HG03460 (cell line): ENCODE measurements around the gene RCAN1.

Experiments
- ATAC-seq: cut with Tn5 transposase; IDR thresholded peaks from one replicate; pipeline ENCODE4 v1.9.1; 2021; ENCODE audit not compliant: unreplicated experiment

RCAN1 gene

DNA sequence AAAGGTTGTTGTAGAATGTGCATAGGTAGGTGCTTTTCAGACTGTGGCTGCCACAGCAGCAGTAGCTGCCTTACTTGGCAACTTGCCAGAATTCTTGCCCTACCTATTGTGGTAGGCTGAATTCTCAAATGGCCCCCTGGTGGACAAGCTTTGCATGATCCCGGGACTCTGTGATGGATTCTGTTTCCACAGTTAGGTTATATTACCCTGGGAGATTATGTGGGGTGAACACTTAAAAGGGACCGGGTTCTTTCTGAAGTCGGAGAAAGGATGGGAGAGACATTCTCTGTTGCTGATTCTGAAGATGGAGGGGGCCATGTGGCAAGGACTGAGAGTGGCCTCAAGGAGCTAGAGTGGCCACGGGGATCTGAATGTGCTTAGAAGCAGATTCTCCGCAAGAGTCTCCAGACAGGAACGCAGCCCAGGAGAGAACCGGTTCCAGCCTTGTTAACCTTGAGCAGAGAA, 70.8 kb downstream of the RCAN1 start:
- ATAC-seq: no peak

DNA sequence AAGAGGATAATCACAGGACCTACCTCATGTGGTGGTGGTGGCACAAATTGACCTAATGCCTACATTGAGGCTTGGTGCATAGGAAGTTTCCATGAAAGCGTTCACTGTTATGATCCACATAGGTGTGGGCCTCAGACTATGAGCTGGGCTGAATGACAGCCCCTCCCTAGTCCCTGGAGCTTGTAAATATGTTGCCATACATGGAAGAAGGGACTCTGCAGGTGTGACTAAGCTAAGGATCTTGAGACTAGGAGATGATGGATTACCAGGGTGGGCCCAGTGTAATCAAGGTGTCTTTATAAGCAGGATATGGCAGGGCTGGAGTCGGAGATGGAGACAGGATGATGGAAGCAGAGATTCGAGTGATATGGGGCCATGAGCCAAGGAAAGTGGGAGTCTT, 71.9 kb downstream of the RCAN1 start:
- ATAC-seq: no peak

DNA sequence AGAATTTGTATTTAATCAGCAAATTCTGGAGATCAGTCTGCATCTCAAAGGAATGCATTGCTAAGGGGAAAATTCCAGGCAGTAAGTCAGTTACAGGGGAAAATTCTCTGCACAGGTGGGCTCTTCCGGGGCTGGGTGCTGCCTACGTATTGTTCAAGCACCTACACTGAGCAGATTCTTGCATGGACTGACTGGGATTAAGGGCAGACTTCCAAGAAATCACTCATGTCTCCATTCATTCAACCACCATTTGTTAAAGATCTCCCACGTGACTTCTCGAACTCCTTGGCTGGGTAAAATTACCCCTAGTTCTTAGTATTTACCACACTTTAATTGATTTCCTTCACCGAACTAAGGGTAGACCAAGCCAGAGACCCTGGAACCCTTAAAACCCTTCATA, 74.7 kb downstream of the RCAN1 start:
- ATAC-seq: no peak

DNA sequence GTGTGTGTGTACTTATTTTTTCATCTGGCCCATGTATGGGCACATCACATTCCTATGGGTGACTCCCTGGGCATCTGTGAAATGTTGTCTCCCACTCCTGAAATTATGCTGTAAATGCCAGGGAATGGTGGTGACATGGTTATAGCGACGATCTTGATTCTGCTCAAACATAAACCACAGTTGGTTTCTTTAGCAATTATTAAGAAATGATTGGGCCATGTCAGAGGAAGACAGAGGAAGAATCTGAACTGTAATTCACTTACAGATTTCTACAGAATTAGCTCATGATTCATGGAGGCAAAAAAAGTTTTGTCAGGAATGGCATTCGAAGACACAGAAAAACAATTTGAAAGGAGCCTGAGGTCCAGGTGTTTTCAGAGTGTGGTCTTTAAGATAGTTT, 77.1 kb downstream of the RCAN1 start:
- ATAC-seq: no peak

DNA sequence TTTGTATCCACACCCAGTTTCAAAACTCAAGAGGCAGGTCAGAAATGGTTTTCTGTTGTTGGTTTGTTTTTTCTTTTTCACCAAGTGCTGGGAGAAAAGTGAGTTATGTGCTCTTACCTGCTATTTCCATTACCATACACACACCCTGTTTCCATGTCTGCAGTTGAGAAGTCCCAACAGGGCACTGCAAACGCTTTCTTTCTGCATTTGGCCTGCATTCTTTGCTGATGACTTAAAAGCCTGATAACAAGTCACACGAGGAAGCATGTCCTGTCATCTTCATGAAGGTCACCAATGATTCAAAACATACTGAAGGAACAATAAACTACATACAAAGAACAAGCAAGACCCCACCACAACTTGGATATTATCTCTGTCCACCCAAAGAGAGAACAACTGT, 78.1 kb downstream of the RCAN1 start:
- no peak for ATAC-seq

DNA sequence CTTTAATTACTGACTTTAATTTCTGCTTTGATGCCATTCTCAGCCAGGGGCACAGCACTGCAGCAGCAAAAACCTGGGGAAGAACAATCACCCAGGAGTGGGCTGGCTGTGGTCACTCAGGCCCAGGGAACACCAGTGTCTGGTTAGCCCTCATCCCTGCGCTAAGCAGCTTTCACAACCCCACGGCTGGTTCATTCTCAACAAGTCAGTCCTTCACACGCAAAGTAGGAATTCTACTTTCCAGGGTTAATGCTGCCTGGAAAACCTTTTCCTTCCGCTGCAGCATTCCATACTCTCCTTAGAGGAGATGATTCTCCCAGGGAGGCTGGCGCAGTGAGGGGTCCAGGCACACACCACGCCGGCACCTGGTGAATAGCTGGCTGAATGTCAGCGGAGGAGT, 78.6 kb downstream of the RCAN1 start:
- no peak for ATAC-seq

DNA sequence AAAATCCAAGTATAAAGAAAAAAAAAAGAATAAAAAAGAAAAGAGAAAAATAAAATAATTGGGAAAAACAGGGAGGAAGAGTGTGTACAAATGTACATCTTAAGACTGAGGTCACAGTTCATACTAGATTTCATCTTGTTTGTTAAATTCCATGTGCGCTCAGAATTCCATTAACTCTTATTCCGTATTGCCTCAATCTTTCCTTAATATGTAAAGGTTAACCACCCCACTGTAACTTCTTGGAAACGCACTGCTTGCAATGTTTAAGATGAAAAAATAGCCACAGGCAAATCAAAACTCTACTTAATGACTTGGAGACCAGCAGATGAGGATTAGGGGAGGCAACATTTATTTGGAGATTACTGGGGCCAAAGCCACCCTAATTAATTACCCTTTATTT, 79.0 kb downstream of the RCAN1 start:
- no peak for ATAC-seq

DNA sequence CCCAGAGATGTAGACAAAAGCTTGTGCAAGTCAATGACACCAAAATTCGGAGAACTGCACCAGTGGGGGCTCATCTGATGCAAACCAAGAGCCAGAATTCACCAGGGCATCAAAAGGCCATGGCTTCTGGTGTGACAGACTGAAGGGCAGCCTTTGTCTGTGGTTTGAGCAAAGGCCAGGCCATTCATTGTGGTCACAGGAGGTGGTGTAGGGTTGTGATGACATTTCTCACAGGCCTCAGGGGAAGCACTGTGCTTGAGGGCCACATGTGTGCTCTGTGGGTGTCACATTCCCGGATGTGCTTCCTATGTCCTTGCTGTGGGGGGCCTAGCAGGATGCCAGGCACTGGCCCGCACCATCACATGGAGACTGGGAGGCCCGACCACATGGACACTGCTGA, 80.4 kb downstream of the RCAN1 start:
- ATAC-seq: no peak

DNA sequence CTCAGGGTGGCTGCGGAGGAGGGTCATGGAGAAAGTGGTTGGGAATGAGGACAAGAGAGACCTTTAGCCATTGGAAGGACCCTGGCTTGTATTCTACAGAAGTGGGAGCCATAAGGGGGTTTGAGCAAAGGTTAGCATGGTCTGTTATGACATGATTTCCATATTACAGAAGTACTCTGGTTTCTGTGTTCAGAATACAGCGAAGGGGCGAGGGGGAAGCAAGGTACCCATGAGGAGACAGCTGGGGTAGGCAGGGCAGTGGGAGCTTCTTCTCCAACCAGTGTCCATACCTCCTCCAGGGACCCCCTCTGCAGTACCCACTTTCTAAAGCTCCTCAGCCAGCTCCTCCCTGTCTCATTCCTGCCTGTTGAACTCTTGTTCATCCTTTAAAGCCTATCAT, 81.0 kb downstream of the RCAN1 start:
- no peak for ATAC-seq

DNA sequence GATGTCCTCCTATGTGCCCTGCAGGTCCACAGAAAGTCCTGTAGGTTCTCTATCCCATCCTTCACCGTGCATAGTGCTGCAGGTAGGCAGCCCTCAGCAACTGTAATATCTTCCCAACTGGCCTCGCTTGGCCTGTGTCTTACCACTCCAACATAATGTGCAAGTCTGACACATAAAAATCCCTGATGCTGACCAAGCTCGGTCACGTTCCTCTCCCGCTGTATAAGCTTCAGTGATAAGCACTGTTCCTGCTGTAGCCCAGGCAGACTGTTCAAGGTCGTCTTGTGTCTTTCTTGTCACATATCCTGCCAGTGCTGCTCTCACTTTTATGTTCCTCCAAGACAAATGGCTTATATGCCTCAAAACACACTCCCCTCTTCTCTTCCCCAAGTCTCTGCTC, 83.5 kb downstream of the RCAN1 start:
- no peak for ATAC-seq

DNA sequence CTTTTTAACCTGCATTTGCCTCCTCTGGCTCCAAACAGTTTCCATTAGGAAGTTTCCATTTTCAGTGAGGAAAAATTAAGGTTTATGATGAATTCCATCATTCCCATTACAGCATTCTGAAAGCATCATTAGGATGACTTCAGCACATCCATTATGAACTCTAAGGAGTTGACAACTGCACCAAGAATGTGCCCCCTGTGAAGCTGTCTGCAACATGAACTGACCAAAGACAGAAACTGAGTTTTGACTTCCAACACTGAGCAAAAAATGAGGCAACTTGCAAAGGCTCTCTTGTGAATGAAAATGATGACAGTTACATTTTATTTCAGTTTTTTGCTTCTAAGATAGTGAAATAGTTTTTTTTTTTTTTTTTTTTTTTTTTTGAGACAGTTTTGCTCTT, 84.7 kb downstream of the RCAN1 start:
- no peak for ATAC-seq

DNA sequence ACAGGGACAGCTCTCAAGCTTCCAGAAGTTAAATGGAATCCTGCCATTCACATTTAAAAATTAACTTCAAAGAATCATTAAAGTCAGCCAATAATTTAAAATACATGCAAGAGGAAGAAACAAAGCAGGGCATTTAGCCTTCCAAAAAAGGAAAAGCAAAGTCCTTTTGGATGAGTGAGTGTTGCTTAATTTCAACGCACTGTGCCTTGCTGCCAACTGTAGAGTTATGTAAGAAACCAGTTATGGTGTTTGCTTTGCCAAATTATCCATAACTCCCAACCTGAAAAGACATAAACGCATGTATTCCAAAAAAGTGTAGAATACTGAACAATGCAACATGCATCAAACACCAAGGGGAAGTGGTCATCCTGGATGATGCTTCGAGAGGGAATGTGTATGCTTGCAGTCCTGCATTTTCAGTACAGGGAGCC, 86.8 kb downstream of the RCAN1 start:
- ATAC-seq: no peak

DNA sequence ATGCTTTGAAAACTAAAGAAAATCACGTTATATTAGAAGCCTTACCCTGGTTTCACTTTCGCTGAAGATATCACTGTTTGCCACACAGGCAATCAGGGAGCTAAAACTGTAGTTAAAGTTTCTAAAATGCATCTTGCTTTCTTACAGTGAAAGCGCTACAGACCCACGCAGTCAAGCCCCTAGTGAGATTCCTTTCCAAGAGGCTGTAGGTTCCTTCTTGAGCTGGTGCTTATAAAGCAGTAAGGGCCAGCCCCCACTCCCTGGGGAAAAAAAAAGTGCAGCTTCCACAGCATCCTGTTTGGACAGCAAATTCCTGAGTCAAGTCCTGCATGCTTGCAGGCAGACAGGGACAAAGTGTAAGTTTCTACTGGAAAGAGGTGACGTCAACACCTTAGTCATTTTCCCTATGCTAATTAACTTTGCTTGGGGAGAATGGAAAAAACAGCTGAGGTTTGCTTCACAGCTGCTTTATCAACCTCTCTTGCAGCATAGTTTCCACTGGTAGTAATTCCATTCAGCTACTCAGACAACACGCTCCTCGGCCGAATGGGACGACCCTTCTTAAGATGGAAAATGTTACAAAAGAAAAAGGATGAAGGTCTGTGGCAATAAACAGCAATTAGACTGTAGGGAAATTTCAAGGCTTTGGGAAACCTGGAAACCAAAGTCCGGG, 88.2 kb downstream of the RCAN1 start:
- ATAC-seq: no peak

DNA sequence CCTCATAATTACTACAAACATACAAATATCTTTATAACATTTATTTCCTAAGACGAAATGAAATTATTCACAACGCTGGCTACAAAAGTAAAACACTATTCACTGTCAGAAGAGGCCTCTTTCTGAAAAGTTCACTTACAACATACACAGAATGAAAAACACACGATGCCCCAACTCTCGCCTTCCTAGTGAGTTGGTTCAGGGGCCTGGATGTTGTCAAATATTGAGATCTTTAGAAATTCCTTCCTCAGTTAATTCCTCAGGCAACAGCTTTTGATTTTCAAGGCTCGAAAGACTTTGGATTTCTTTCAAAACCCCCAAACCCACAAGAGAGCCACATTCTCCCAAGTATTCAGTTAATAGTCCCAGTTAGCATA, 88.7 kb downstream of the RCAN1 start:
- ATAC-seq: no peak

DNA sequence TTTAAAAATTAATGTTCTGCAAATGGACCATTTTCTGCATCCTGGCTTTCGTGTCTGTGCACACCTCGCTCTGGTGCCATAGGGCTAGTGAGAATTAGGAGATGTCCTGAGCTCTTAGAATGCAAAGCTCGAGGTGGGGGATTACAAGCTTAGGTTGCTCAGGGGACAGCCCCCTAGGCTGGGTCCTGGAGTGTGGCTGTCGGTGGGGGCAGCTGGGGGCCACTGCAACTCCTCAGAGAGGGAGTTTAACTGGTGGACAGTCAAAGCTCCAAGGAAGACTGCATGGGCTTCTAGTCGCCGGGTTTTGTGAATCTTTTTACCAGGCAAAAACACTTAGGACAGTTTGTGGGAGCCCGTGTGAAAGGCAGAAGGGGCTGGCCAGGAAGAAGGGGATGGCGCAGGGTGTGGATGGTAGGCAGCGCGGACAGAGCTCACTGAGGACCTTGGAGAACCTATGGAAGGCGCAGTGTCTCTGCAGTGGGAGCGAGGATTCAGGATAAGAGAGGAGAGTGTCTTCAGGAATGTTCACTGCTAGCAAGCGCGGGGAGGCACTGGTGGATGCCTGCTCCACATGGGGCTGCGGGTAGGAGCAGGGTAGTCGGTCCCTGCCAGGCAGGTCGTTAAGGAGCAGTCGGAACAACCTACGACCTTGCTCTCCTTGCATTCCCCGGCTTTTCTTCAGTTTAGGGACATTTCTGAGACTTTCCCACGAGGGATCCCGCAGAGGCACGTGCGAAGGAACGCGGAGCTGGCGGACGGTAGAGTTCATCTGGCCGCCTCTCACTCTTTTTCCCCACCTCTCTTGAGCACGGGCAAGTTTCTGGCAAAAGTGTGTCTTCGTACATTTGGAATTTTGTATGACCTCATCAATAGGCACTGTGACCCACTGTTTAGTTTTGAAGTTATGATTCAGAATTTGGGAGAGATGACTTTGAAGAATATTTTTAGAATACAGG, 90.0 kb downstream of the RCAN1 start:
- ATAC-seq: no peak

DNA sequence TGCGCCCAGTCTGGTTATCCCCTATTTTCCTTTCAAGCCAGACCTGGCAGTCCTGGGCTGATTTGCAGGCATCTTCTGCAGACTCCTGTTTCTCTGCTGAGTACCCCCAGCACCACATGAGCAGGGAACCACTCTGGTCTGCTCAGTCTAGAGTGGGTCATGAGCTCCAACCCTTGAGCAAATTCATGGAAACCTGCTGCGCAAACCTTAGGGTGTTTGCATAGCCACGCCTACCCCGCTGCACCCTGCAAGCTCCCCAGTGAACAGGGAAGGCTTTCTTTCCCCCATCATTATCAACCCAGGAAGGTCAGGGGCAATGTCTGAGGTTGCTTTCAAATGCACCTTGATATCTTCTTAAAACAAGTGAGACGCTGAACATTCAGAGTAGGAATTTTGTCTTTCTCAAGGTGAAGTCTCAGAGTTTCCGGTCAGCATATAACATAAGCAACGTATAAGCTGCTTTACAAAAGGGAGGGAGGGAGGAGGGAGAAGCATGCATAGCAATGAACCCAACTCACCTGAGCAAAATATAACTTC, 91.8 kb downstream of the RCAN1 start:
- no peak for ATAC-seq

DNA sequence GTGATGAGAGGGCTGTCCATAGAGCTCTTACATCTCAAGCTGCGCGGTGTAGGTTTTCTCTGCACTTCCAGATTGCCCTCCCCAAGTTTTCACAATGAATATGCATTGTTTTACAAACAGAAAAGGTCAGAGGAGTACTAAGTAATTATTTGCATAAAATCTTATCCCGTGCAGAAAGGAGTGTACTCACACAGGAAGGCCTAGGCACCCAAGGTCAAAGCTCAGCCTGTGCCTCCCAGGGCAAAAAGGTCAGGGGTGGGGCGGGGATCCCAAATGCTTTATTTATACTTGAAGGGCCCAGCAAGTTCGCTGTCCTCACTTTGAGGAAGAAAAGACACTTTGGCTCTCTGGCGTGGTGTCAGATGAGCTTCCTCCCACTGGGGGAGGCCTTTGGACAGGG, 92.6 kb downstream of the RCAN1 start:
- no peak for ATAC-seq

DNA sequence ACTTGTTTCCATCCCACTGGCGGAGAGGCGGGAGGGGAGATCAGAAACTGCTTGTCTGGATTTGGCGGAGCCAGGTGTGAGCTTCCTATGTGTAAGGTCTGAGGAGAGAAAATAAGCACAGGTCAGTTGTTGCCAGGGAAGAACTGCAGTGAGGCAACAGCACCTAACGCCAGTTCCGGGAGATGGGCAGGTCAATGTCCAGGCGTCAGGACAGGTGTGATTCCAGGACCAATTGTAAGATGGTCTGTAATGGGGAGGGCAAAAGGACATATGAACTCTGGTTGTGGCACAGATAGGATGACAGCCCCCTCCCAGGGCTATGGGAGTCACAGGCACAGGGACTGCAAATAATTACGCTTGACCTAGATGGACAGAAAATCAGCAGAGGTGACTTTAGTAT, 93.4 kb downstream of the RCAN1 start:
- no peak for ATAC-seq

DNA sequence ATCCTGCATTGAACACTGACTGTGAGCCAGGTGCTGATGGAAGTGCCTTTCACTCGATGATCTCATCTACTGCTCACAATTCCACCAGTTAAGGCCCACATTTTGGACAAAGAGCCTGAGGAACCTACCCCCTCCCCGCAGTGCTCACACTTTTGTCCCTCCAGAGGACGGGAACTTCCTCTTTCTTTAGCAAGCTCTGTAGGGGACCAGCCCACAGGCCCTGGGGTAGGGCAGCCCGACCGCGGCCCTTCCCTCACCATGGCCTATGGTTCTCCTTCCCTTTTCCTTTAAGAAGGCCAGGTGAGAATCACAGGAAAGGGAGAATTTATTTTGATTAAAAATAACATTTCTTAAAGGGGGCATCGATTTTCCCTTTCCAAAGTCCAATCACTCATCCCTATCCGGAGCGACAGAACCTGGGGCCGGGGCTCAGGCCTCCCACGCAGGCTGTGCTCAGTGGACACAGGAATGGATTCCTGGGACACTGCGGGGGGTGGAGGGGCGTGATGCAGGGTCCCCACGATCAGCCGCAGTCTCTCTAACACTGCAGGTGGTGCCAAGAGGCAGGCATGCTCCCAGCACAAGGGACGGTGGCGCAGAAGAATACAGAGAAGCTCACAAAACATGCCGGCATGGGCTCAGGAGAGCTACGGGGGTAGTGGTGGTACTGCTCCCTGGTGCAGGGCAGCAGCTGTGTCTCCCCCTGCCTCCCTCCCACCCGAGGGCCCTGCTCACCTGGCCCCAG, 94.0 kb downstream of the RCAN1 start:
- ATAC-seq: no peak

DNA sequence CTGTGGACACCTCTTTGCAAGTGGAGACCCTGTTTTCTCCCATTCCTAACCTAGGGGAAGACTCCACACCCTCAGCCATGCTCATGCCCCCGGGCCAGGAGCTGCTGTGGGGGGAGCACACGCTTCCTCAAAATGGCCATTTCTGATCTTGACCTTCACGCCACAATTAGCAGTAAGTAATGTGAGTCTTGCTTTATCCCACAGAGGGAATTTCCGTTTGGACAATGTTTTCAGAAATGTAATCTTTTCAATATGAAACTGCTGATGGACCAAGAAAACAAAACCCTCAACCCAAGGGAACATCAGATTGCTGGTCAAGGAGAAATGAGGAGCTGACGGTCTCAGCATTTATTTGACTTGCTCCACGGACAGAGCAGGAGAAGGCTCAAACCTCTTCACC, 94.6 kb downstream of the RCAN1 start:
- ATAC-seq: no peak

DNA sequence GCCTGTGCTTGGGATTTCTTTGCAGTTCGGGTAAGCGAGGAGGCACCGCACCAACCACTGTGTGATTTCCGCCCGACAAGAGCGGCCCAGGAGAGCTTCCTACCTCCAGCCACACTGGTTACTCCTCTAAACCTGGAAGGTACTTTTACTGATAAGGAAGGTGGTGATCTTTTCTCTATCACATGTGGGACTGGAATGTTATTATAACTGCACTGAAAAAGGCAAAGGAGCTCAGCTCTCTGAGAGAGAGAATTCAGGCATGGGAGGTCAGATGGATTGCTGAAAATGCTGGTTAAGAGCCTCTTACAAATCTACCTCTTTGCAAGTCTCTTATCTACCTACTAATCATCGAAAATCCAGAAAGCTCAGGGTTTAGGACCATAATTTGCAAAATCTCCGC, 95.2 kb downstream of the RCAN1 start:
- ATAC-seq: no peak
